Measurements from ENCODE around the gene AP1S3. TPM values are rescaled to one million over a fixed set of nuclear protein-coding genes. Genes with fewer than 3 reads are reported as not detected.

The AP1S3 gene
- total and polyA plus RNA-seq, 2 of the 4 experiments (the other 2 are of a cell fraction), result 2.5 to 4.1 TPM

DNA sequence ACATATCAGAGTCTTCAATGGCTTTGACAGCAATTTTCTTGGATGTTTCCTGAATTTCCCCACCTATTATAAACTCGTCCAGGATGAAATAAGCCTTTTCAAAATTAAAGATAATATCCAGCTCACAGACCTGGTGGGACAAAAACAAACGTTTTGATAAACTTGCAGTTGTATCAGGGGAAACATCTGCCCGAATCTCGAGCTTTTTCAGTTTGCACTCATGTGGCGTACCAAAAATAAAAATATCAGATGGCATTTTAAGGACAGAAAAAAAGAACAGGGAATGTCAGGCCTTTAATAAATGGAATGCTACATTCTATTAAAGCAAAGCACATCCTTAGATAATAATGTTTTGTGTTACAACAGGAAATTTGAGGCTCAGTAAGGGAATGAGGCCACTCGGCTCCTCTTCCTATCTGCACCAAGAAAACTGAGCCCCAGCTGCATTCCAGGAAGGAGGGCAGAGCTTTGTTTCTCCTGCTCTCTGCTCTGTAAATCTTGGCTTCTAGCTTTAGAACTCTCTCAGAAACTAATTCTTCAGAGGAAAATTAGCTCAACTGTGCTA is 72.1 kb downstream of the AP1S3 start:
- Histone ChIP-seq H2BK20ac (ENCODE audit: low read depth, low read length) (no peak overlapping the region), H2AK9ac (replicated peaks; ENCODE audit: low read depth, low read length, poor library complexity) (no peak overlapping the region), H3K14ac (replicated peaks; ENCODE audit: low read depth, low read length) (no peak overlapping the region), H3K79me1 (ENCODE audit: low read depth in 1 of 2, low read length in 2 of 2) (no peaks in the 10 kb centered on the region), H3K4me2 (ENCODE audit: low read depth, low read length) (no peak overlapping the region), H3K4me3 (ENCODE audit: insufficient read depth, low read depth, low read length) (no peak overlapping the region), H3K9ac (ENCODE audit: low read depth, low read length) (no peak overlapping the region), H3K18ac (ENCODE audit: low read depth, low read length) (no peak overlapping the region), H4K20me1 (ENCODE audit: insufficient read depth, low read length) (no peaks in the 10 kb centered on the region), H2BK15ac (ENCODE audit: low read depth, low read length) (no peak overlapping the region), H4K5ac (ENCODE audit: low read depth, low read length) (no peak overlapping the region), H3K27me3 (ENCODE audit: control insufficient read depth, insufficient read depth, low read length) (no peaks in the 10 kb centered on the region), H3K4me1 (ENCODE audit: control insufficient read depth, insufficient read depth, low read length) (peaks cover 4% of the 10 kb centered on the region; the same call in 1 of the 2 replicates), H4K91ac (ENCODE audit: insufficient read depth, low read depth, low read length) (no peak overlapping the region), H4K8ac (ENCODE audit: low read depth in 2 of 2, low read length in 2 of 2) (no peak overlapping the region), H3K56ac (ENCODE audit: extremely low read depth, insufficient read depth, low read length) (no peak overlapping the region), H3K9me1 (ENCODE audit: insufficient read depth, low read length) (peaks cover 6% of the 10 kb centered on the region), H2AK5ac (ENCODE audit: low read depth, low read length) (no peak overlapping the region), H3K27ac (ENCODE audit: insufficient read depth, low read length) (no peak overlapping the region), H2BK120ac (ENCODE audit: low read depth, low read length) (no peak overlapping the region), H2BK5ac (ENCODE audit: low read depth, low read length, poor library complexity, severe bottlenecking) (no peak overlapping the region), H3K9me3 (ENCODE audit: control insufficient read depth, insufficient read depth, low read length) (no peaks in the 10 kb centered on the region), H2AFZ (replicated peaks; ENCODE audit: low read length, poor library complexity) (no peak overlapping the region), H3K36me3 (ENCODE audit: control insufficient read depth, insufficient read depth, low read length) (no peaks in the 10 kb centered on the region), H3K4ac (ENCODE audit: low read depth, low read length) (no peak overlapping the region), H3K23ac (ENCODE audit: low read depth, low read length) (no peak overlapping the region)
- DNase-seq, result no peak
- no peak for ATAC-seq (ENCODE audit: low read depth)
- in situ Hi-C loops (cut with MboI; ENCODE audit: low sequenced_read_pairs) (no loop called here), intact Hi-C loops (cut with micrococcal nuclease) (no loop called here), dilution Hi-C loops (cut with HindIII; ENCODE audit: low sequenced_read_pairs, unreplicated experiment) (no loop called here)
- WGBS, 2 experiments (ENCODE audit: extremely low coverage in 2 of 2, insufficient read length in 1 of 2), result no CpG with 5 or more reads among the region's 6 CpGs
- no peak for TF ChIP-seq BHLHE40 (IDR thresholded peaks at IDR 0.05; ENCODE audit: low read depth, low read length)
- TF ChIP-seq, protein P1, sequence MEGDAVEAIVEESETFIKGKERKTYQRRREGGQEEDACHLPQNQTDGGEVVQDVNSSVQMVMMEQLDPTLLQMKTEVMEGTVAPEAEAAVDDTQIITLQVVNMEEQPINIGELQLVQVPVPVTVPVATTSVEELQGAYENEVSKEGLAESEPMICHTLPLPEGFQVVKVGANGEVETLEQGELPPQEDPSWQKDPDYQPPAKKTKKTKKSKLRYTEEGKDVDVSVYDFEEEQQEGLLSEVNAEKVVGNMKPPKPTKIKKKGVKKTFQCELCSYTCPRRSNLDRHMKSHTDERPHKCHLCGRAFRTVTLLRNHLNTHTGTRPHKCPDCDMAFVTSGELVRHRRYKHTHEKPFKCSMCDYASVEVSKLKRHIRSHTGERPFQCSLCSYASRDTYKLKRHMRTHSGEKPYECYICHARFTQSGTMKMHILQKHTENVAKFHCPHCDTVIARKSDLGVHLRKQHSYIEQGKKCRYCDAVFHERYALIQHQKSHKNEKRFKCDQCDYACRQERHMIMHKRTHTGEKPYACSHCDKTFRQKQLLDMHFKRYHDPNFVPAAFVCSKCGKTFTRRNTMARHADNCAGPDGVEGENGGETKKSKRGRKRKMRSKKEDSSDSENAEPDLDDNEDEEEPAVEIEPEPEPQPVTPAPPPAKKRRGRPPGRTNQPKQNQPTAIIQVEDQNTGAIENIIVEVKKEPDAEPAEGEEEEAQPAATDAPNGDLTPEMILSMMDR (conservative IDR thresholded peaks at IDR 0.05; ENCODE audit: low read depth, low read length), result no peak
- POLR2A ChIA-PET (ENCODE audit: unreplicated experiment), result no interaction called here
- BruUV-seq (replicated peaks), result no TSS peak
- CTCF ChIA-PET, result no interaction called here

Measured in IMR-90 (cell line).